HG03175 (cell line): ENCODE data around the gene ARL14EPL.

ENCODE experiments used
- ATAC-seq: cut with Tn5 transposase; IDR thresholded peaks from one replicate; pipeline ENCODE4 v1.9.1; 2021; ENCODE audit warnings: mild to moderate bottlenecking, moderate library complexity; ENCODE audit not compliant: unreplicated experiment

Gene ARL14EPL

GRCh38 chr5:116032094-116032517, at the start of gene ARL14EPL:
TSS of gene ARL14EPL (plus strand) at chr5:116032472. CDS start at chr5:116051466, 18,994 bp downstream.
- peak; percentile 74 for ATAC-seq

- no peak for ATAC-seq
Observed at GRCh38 chr5:115983519-115983918, 48.8 kb upstream of the ARL14EPL start.

GRCh38 chr5:115985802-115986757, 46.2 kb upstream of the ARL14EPL start:
- no peak for ATAC-seq

- ATAC-seq = no peak
Observed at GRCh38 chr5:115988002-115988401, 44.3 kb upstream of the ARL14EPL start.

- no peak for ATAC-seq
Observed at GRCh38 chr5:115992848-115993350, 39.4 kb upstream of the ARL14EPL start.

- no peak for ATAC-seq
Observed at GRCh38 chr5:115995351-115995750, 36.9 kb upstream of the ARL14EPL start.

GRCh38 chr5:116002116-116002906, 30.0 kb upstream of the ARL14EPL start:
- ATAC-seq = no peak

- no peak for ATAC-seq
Observed at GRCh38 chr5:116004248-116004647, 28.0 kb upstream of the ARL14EPL start.

GRCh38 chr5:116009806-116010205, 22.5 kb upstream of the ARL14EPL start:
- no peak for ATAC-seq

- no peak for ATAC-seq
Observed at GRCh38 chr5:116011046-116011445, 21.2 kb upstream of the ARL14EPL start.

GRCh38 chr5:116013207-116013785, 19.0 kb upstream of the ARL14EPL start:
- no peak for ATAC-seq

GRCh38 chr5:116013936-116014335, 18.3 kb upstream of the ARL14EPL start:
- ATAC-seq = no peak

- no peak for ATAC-seq
Observed at GRCh38 chr5:116023619-116024018, 8.7 kb upstream of the ARL14EPL start.

- ATAC-seq = no peak
Observed at GRCh38 chr5:116025866-116026265, 6.4 kb upstream of the ARL14EPL start.

GRCh38 chr5:116032991-116033390, 719 bp downstream of the ARL14EPL start:
- ATAC-seq = no peak

- ATAC-seq = no peak
Observed at GRCh38 chr5:116035123-116035522, 2.9 kb downstream of the ARL14EPL start.

GRCh38 chr5:116037236-116037822, 5.1 kb downstream of the ARL14EPL start:
- ATAC-seq = no peak

GRCh38 chr5:116038817-116039216, 6.5 kb downstream of the ARL14EPL start:
- ATAC-seq = peak; percentile 89

- no peak for ATAC-seq
Observed at GRCh38 chr5:116042375-116042774, 10.1 kb downstream of the ARL14EPL start.

- no peak for ATAC-seq
Observed at GRCh38 chr5:116044073-116044472, 11.8 kb downstream of the ARL14EPL start.

GRCh38 chr5:116045821-116046220, 13.5 kb downstream of the ARL14EPL start:
- no peak for ATAC-seq
